ENCODE results near the gene AATF. TPM values are rescaled to one million over a fixed set of nuclear protein-coding genes. Genes with fewer than 3 reads are reported as not detected.

AATF gene
- total and polyA plus RNA-seq, 2 of the 8 experiments (the other 6 are each of a cell fraction or from before 2014, with no cell fraction given): 20.1 to 62.8 TPM

DNA sequence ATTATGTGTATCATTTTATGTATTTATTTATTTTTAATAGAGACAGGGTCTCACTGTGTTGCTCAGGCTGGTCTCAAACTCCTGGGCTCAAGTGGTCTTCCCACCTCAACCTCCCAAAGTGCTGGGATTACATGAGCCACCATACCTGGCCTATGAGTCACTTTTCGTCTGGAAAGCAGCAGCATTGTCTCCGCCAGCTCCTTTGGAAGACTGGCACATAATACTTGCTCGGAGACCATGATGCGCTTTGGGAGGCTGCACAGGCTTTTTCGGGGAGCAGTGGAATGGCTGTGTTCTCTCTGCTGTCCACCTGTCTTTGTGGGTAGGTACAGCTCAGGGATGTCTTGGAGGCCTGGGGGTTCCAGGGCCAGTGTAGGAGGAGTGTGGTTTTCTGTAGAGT, 102.2 kb downstream of the AATF start (continued):
- TF ChIP-seq, protein P1, sequence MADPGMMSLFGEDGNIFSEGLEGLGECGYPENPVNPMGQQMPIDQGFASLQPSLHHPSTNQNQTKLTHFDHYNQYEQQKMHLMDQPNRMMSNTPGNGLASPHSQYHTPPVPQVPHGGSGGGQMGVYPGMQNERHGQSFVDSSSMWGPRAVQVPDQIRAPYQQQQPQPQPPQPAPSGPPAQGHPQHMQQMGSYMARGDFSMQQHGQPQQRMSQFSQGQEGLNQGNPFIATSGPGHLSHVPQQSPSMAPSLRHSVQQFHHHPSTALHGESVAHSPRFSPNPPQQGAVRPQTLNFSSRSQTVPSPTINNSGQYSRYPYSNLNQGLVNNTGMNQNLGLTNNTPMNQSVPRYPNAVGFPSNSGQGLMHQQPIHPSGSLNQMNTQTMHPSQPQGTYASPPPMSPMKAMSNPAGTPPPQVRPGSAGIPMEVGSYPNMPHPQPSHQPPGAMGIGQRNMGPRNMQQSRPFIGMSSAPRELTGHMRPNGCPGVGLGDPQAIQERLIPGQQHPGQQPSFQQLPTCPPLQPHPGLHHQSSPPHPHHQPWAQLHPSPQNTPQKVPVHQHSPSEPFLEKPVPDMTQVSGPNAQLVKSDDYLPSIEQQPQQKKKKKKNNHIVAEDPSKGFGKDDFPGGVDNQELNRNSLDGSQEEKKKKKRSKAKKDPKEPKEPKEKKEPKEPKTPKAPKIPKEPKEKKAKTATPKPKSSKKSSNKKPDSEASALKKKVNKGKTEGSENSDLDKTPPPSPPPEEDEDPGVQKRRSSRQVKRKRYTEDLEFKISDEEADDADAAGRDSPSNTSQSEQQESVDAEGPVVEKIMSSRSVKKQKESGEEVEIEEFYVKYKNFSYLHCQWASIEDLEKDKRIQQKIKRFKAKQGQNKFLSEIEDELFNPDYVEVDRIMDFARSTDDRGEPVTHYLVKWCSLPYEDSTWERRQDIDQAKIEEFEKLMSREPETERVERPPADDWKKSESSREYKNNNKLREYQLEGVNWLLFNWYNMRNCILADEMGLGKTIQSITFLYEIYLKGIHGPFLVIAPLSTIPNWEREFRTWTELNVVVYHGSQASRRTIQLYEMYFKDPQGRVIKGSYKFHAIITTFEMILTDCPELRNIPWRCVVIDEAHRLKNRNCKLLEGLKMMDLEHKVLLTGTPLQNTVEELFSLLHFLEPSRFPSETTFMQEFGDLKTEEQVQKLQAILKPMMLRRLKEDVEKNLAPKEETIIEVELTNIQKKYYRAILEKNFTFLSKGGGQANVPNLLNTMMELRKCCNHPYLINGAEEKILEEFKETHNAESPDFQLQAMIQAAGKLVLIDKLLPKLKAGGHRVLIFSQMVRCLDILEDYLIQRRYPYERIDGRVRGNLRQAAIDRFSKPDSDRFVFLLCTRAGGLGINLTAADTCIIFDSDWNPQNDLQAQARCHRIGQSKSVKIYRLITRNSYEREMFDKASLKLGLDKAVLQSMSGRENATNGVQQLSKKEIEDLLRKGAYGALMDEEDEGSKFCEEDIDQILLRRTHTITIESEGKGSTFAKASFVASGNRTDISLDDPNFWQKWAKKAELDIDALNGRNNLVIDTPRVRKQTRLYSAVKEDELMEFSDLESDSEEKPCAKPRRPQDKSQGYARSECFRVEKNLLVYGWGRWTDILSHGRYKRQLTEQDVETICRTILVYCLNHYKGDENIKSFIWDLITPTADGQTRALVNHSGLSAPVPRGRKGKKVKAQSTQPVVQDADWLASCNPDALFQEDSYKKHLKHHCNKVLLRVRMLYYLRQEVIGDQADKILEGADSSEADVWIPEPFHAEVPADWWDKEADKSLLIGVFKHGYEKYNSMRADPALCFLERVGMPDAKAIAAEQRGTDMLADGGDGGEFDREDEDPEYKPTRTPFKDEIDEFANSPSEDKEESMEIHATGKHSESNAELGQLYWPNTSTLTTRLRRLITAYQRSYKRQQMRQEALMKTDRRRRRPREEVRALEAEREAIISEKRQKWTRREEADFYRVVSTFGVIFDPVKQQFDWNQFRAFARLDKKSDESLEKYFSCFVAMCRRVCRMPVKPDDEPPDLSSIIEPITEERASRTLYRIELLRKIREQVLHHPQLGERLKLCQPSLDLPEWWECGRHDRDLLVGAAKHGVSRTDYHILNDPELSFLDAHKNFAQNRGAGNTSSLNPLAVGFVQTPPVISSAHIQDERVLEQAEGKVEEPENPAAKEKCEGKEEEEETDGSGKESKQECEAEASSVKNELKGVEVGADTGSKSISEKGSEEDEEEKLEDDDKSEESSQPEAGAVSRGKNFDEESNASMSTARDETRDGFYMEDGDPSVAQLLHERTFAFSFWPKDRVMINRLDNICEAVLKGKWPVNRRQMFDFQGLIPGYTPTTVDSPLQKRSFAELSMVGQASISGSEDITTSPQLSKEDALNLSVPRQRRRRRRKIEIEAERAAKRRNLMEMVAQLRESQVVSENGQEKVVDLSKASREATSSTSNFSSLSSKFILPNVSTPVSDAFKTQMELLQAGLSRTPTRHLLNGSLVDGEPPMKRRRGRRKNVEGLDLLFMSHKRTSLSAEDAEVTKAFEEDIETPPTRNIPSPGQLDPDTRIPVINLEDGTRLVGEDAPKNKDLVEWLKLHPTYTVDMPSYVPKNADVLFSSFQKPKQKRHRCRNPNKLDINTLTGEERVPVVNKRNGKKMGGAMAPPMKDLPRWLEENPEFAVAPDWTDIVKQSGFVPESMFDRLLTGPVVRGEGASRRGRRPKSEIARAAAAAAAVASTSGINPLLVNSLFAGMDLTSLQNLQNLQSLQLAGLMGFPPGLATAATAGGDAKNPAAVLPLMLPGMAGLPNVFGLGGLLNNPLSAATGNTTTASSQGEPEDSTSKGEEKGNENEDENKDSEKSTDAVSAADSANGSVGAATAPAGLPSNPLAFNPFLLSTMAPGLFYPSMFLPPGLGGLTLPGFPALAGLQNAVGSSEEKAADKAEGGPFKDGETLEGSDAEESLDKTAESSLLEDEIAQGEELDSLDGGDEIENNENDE (IDR thresholded peaks at IDR 0.05; ENCODE audit: insufficient replicate concordance, low read length): no peak
- TF ChIP-seq JUND (IDR thresholded peaks at IDR 0.05; ENCODE audit: low read length): peak; percentile 55; the same call in 1 of the 2 replicates

Measured in H1 (cell line).